WTC11 (cell line): ENCODE results near the gene PTPRB. TPM values are rescaled to one million over a fixed set of nuclear protein-coding genes. Genes with fewer than 3 reads are reported as not detected.

Experiments
- ATAC-seq: fragments of 200-7000 bp; cut with Tn5 transposase; 2 replicates; pipeline ENCODE4 v1.10.0; 2021; ENCODE audit warnings: mild to moderate bottlenecking, moderate library complexity
- CTCF ChIA-PET: fragments of 300-600 bp; sonication (Branson Sonifier 250); formaldehyde crosslinking; loops from one replicate; lab custom pipeline; 2021; ENCODE audit warnings: antibody characterized with exemption; lab: Charles Lee
- POLR2A ChIA-PET: fragments of 350-600 bp; sonication (Branson Sonifier 250); formaldehyde crosslinking; loops from one replicate; lab custom pipeline; 2021; ENCODE audit warnings: antibody characterized with exemption; lab: Charles Lee
- DNase-seq: peaks from one replicate; pipeline ENCODE4 v3.0.0; 2021; ENCODE audit warnings: low spot score
- H3K27ac Mint-ChIP-seq: 2 replicates; pipeline ENCODE4 v1.8.0; 2021; ENCODE audit warnings: mixed read lengths
- H3K27me3 Mint-ChIP-seq: 2 replicates; pipeline ENCODE4 v1.8.0; 2021; ENCODE audit warnings: low read depth, mild to moderate bottlenecking, moderate library complexity, mixed read lengths
- H3K36me3 Mint-ChIP-seq: 2 replicates; pipeline ENCODE4 v1.8.0; 2021; ENCODE audit warnings: mixed read lengths
- H3K4me1 Mint-ChIP-seq: 2 replicates; pipeline ENCODE4 v1.8.0; 2022; ENCODE audit warnings: mixed read lengths
- H3K4me3 Mint-ChIP-seq: 2 replicates; pipeline ENCODE4 v1.8.0; 2021; ENCODE audit warnings: mild to moderate bottlenecking, moderate library complexity, mixed read lengths
- H3K9me3 Mint-ChIP-seq: 2 replicates; pipeline ENCODE4 v1.8.0; 2021; ENCODE audit warnings: mixed read lengths
- ATF1 ChIP-seq: sonication (generic); formaldehyde crosslinking; IDR thresholded peaks from 2 replicates; pipeline ENCODE4 v1.8.1; 2023; ENCODE audit warnings: mild to moderate bottlenecking, moderate library complexity, missing genetic modification reagents
- CREB1 ChIP-seq: sonication (generic); formaldehyde crosslinking; IDR thresholded peaks from 2 replicates; pipeline ENCODE4 v1.8.0; 2023; ENCODE audit warnings: mild to moderate bottlenecking, missing genetic modification reagents
- FOXJ3 ChIP-seq: sonication (generic); formaldehyde crosslinking; IDR thresholded peaks from 2 replicates; pipeline ENCODE4 v1.9.0; 2021; ENCODE audit warnings: missing genetic modification reagents, mild to moderate bottlenecking, borderline replicate concordance
- JUN ChIP-seq: sonication (generic); formaldehyde crosslinking; IDR thresholded peaks from 2 replicates; pipeline ENCODE4 v1.8.0; 2023; ENCODE audit warnings: mild to moderate bottlenecking, missing genetic modification reagents
- MYBL2 ChIP-seq: sonication (generic); formaldehyde crosslinking; IDR thresholded peaks from 2 replicates; pipeline ENCODE4 v1.8.1; 2023; ENCODE audit warnings: mild to moderate bottlenecking, moderate library complexity, missing genetic modification reagents
- NFE2L1 ChIP-seq: sonication (generic); formaldehyde crosslinking; IDR thresholded peaks from 2 replicates; pipeline ENCODE4 v1.8.1; 2023; ENCODE audit warnings: missing genetic modification reagents
- PRRX2 ChIP-seq: fragments of 250-450 bp; sonication (Bioruptor Pico); IDR thresholded peaks from 2 replicates; pipeline ENCODE4 v1.8.0; 2021; ENCODE audit warnings: mild to moderate bottlenecking
- RELA ChIP-seq: sonication (generic); formaldehyde crosslinking; IDR thresholded peaks from 2 replicates; pipeline ENCODE4 v1.8.1; 2022; ENCODE audit warnings: missing genetic modification reagents, mild to moderate bottlenecking, borderline replicate concordance
- SMAD4 ChIP-seq: sonication (generic); formaldehyde crosslinking; IDR thresholded peaks from 2 replicates; pipeline ENCODE4 v1.8.0; 2022; ENCODE audit warnings: mild to moderate bottlenecking, missing genetic modification reagents
- TEAD1 ChIP-seq: sonication (generic); formaldehyde crosslinking; IDR thresholded peaks from 2 replicates; pipeline ENCODE4 v1.8.0; 2022; ENCODE audit warnings: mild to moderate bottlenecking, missing genetic modification reagents
- TP53 ChIP-seq: sonication (generic); formaldehyde crosslinking; IDR thresholded peaks from 2 replicates; pipeline ENCODE4 v1.8.1; 2023; ENCODE audit warnings: mild to moderate bottlenecking, missing genetic modification reagents
- ZBTB21 ChIP-seq: sonication (generic); formaldehyde crosslinking; IDR thresholded peaks from 2 replicates; pipeline ENCODE4 v1.8.1; 2023; ENCODE audit warnings: mild to moderate bottlenecking, missing genetic modification reagents, borderline replicate concordance
- ZBTB43 ChIP-seq: sonication (generic); formaldehyde crosslinking; IDR thresholded peaks from 2 replicates; pipeline ENCODE4 v1.8.1; 2023; ENCODE audit warnings: mild to moderate bottlenecking, missing genetic modification reagents
- ZNF281 ChIP-seq: sonication (generic); formaldehyde crosslinking; IDR thresholded peaks from 2 replicates; pipeline ENCODE4 v1.8.0; 2023; ENCODE audit warnings: mild to moderate bottlenecking, missing genetic modification reagents
- total RNA-seq: library from RNA; stranded (reverse); gene quantifications from 3 replicates; pipeline ENCODE4 v1.2.3, GENCODE V29; 2021
- TF ChIP-seq, protein P1 (sequence below): sonication (generic); formaldehyde crosslinking; IDR thresholded peaks from 2 replicates; pipeline ENCODE4 v1.8.1; 2022; ENCODE audit warnings: mild to moderate bottlenecking, missing genetic modification reagents, moderate library complexity, borderline replicate concordance
- TF ChIP-seq, protein P2 (sequence below): fragments of 250-450 bp; sonication (Bioruptor Pico); IDR thresholded peaks from 2 replicates; pipeline ENCODE4 v1.9.0; 2021; ENCODE audit warnings: moderate library complexity, mild to moderate bottlenecking, inconsistent platforms, borderline replicate concordance
- TF ChIP-seq, protein P3 (sequence below): sonication (generic); formaldehyde crosslinking; IDR thresholded peaks from 2 replicates; pipeline ENCODE4 v1.8.1; 2022; ENCODE audit warnings: low read depth, mild to moderate bottlenecking, moderate library complexity, missing genetic modification reagents, borderline replicate concordance

The PTPRB gene
- total RNA-seq, 1 experiment from 2014 or later: 3.3 TPM

DNA sequence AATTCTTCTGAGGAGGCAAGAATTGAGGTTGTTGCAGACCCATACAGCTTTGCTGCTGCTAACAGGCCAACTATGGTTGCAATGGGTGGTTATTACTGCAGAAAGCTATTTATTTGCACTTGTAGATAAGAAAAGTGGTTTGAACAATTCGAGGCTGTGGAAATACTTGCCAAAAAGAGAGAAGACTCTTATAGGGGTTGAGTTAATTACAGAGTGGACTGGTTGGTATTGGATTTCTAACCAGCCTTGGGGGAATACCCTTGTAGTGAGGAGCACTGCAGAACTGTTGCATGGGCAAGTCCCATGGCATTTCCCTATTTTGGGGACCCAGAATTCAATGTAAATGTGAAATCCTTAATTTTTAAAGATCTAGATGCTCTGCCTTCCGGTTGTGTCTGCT is 150.6 kb downstream of the PTPRB start:
- Mint-ChIP-seq H3K27ac (no peak overlapping the region), H3K27me3 (no peaks in the 10 kb centered on the region; the same call in 1 of the 2 replicates), H3K36me3 (peaks cover 34% of the 10 kb centered on the region)

GRCh38 chr12:70485704-70486103 is 151.5 kb downstream of the PTPRB start:
- ChIA-PET CTCF (interaction anchor here (0.6 kb wide), 1 partner anchor 17 kb away, joined by 3 read pairs; no protein-coding TSS in a partner anchor), POLR2A (no interaction called here)
- H3K36me3 Mint-ChIP-seq: peaks cover 27% of the 10 kb centered on the region

More for the DNA sequence above, 150.6 kb downstream of the PTPRB start:
- Mint-ChIP-seq H3K9me3 (peaks cover 47% of the 10 kb centered on the region), H3K4me1 (no peaks in the 10 kb centered on the region), H3K4me3 (no peak overlapping the region)
- POLR2A ChIA-PET: no interaction called here
- ATAC-seq (no peak), DNase-seq (no peak)
- CTCF ChIA-PET: no interaction called here
- TF ChIP-seq ZBTB43 (CRISPR knock-in tag): no peak
- TF ChIP-seq JUN: no peak
- TF ChIP-seq, protein P1, sequence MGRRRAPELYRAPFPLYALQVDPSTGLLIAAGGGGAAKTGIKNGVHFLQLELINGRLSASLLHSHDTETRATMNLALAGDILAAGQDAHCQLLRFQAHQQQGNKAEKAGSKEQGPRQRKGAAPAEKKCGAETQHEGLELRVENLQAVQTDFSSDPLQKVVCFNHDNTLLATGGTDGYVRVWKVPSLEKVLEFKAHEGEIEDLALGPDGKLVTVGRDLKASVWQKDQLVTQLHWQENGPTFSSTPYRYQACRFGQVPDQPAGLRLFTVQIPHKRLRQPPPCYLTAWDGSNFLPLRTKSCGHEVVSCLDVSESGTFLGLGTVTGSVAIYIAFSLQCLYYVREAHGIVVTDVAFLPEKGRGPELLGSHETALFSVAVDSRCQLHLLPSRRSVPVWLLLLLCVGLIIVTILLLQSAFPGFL (CRISPR knock-in tag): no peak
- TF ChIP-seq, protein P2, sequence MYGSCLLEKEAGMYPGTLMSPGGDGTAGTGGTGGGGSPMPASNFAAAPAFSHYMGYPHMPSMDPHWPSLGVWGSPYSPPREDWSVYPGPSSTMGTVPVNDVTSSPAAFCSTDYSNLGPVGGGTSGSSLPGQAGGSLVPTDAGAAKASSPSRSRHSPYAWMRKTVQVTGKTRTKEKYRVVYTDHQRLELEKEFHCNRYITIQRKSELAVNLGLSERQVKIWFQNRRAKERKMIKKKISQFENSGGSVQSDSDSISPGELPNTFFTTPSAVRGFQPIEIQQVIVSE (CRISPR knock-in tag): no peak
- TF ChIP-seq FOXJ3: no peak
- TF ChIP-seq, protein P3, sequence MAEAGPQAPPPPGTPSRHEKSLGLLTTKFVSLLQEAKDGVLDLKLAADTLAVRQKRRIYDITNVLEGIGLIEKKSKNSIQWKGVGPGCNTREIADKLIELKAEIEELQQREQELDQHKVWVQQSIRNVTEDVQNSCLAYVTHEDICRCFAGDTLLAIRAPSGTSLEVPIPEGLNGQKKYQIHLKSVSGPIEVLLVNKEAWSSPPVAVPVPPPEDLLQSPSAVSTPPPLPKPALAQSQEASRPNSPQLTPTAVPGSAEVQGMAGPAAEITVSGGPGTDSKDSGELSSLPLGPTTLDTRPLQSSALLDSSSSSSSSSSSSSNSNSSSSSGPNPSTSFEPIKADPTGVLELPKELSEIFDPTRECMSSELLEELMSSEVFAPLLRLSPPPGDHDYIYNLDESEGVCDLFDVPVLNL (CRISPR knock-in tag): no peak
- TF ChIP-seq PRRX2: no peak
- no peak for TF ChIP-seq TP53 (CRISPR knock-in tag)
- no peak for TF ChIP-seq ZNF281
- TF ChIP-seq NFE2L1: no peak
- TF ChIP-seq TEAD1 (CRISPR knock-in tag): no peak
- TF ChIP-seq CREB1 (CRISPR knock-in tag): no peak
- TF ChIP-seq ZBTB21 (CRISPR knock-in tag): no peak
- no peak for TF ChIP-seq SMAD4

More at GRCh38 chr12:70485704-70486103, 151.5 kb downstream of the PTPRB start:
- Mint-ChIP-seq H3K9me3 (peaks cover 38% of the 10 kb centered on the region), H3K4me3 (no peak overlapping the region), H3K27ac (no peak overlapping the region), H3K4me1 (no peaks in the 10 kb centered on the region), H3K27me3 (no peaks in the 10 kb centered on the region; the same call in 1 of the 2 replicates)
- ATAC-seq: no peak
- TF ChIP-seq, protein P1 (CRISPR knock-in tag): no peak
- TF ChIP-seq RELA (CRISPR knock-in tag) (no peak), ATF1 (no peak), ZNF281 (no peak), MYBL2 (CRISPR knock-in tag) (no peak)
- no peak for DNase-seq
